HL-60 (cell line): ENCODE data around the gene CCDC106.

ENCODE experiments used
- DNase-seq, 2 experiments: peaks; one replicate each; pipeline ENCODE4 v3.0.0-alpha.2; 2010 to 2020; ENCODE audit warnings: low read depth in 1 of 2, low spot score in 1 of 2
- H3K27ac ChIP-seq: fragments of 250-450 bp; sonication (Bioruptor Pico); replicated peaks from 2 replicates; pipeline ENCODE4 v1.5.1; 2020; ENCODE audit warnings: mild to moderate bottlenecking, moderate library complexity
- H3K27me3 ChIP-seq: fragments of 250-450 bp; sonication (Bioruptor Pico); 2 replicates; pipeline ENCODE4 v1.5.1; 2021; ENCODE audit warnings: mild to moderate bottlenecking, moderate library complexity; ENCODE audit not compliant: insufficient read depth, poor library complexity, severe bottlenecking
- H3K4me3 ChIP-seq: replicated peaks from 2 replicates; pipeline ENCODE4 v1.5.1; 2011; ENCODE audit warnings: mild to moderate bottlenecking, control low read depth, low read length; ENCODE audit not compliant: insufficient read depth
- GABPA ChIP-seq: IDR thresholded peaks from 2 replicates; pipeline ENCODE4 v1.6.1; 2012; ENCODE audit warnings: low read depth
- POLR2AphosphoS5 ChIP-seq: IDR thresholded peaks from 2 replicates; pipeline ENCODE4 v1.6.1; 2012; ENCODE audit warnings: low read depth
- SPI1 ChIP-seq: IDR thresholded peaks from 2 replicates; pipeline ENCODE4 v1.6.1; 2012; ENCODE audit warnings: low read depth, mild to moderate bottlenecking, borderline replicate concordance
- TF ChIP-seq, protein P1 (sequence below): IDR thresholded peaks from one replicate; pipeline ENCODE4 v1.5.1; 2011; ENCODE audit warnings: low read length, control low read depth, inconsistent platforms; ENCODE audit not compliant: insufficient read depth
- TF ChIP-seq, protein P2 (sequence below): IDR thresholded peaks from 2 replicates; pipeline ENCODE4 v1.6.1; 2012; ENCODE audit warnings: low read depth; ENCODE audit not compliant: insufficient replicate concordance

Gene CCDC106

DNA sequence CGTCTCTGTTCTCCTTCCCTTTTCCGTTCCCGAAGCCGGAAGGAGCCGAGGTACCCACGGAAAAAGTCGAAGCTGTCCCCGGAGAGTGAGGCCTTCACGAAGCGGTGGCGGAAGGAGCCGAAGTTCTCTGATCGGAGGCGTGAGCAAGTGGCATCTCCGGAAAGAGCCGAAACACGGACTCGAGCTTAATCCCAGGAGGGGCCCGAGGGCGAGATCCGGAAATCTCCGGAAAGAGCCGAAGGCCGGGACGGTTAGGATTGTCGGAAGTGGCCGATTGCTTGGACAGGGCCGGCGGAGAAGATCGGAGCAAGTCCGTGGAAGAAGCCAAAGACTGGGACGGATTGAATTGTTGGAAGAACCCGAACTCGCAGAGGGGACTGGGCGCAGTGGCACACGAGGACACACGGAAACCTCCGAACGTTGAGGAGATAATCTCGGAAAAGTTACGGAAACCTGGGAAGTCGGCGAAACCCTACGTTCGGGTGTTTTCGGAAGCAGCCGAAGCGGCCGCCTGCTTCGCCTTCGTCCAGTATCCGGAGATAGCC is 6.4 kb downstream of the CCDC106 start:
- TF ChIP-seq GABPA: no peak; the same call in 1 of the 2 replicates
- 0 out of 2 replicates have a peak, but pooled peaks have one; percentile 3 for TF ChIP-seq POLR2AphosphoS5
- no peak; the same call in 1 of the 2 replicates for TF ChIP-seq SPI1
- TF ChIP-seq, protein P1, sequence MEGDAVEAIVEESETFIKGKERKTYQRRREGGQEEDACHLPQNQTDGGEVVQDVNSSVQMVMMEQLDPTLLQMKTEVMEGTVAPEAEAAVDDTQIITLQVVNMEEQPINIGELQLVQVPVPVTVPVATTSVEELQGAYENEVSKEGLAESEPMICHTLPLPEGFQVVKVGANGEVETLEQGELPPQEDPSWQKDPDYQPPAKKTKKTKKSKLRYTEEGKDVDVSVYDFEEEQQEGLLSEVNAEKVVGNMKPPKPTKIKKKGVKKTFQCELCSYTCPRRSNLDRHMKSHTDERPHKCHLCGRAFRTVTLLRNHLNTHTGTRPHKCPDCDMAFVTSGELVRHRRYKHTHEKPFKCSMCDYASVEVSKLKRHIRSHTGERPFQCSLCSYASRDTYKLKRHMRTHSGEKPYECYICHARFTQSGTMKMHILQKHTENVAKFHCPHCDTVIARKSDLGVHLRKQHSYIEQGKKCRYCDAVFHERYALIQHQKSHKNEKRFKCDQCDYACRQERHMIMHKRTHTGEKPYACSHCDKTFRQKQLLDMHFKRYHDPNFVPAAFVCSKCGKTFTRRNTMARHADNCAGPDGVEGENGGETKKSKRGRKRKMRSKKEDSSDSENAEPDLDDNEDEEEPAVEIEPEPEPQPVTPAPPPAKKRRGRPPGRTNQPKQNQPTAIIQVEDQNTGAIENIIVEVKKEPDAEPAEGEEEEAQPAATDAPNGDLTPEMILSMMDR: no peak
- TF ChIP-seq, protein P2, sequence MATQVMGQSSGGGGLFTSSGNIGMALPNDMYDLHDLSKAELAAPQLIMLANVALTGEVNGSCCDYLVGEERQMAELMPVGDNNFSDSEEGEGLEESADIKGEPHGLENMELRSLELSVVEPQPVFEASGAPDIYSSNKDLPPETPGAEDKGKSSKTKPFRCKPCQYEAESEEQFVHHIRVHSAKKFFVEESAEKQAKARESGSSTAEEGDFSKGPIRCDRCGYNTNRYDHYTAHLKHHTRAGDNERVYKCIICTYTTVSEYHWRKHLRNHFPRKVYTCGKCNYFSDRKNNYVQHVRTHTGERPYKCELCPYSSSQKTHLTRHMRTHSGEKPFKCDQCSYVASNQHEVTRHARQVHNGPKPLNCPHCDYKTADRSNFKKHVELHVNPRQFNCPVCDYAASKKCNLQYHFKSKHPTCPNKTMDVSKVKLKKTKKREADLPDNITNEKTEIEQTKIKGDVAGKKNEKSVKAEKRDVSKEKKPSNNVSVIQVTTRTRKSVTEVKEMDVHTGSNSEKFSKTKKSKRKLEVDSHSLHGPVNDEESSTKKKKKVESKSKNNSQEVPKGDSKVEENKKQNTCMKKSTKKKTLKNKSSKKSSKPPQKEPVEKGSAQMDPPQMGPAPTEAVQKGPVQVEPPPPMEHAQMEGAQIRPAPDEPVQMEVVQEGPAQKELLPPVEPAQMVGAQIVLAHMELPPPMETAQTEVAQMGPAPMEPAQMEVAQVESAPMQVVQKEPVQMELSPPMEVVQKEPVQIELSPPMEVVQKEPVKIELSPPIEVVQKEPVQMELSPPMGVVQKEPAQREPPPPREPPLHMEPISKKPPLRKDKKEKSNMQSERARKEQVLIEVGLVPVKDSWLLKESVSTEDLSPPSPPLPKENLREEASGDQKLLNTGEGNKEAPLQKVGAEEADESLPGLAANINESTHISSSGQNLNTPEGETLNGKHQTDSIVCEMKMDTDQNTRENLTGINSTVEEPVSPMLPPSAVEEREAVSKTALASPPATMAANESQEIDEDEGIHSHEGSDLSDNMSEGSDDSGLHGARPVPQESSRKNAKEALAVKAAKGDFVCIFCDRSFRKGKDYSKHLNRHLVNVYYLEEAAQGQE: no peak
- DNase-seq: peak; percentile 97 to 100
- Histone ChIP-seq H3K4me3 (peak overlapping the region; percentile 55), H3K27me3 (no peaks in the 10 kb centered on the region), H3K27ac (peak overlapping the region; percentile 99)

DNA sequence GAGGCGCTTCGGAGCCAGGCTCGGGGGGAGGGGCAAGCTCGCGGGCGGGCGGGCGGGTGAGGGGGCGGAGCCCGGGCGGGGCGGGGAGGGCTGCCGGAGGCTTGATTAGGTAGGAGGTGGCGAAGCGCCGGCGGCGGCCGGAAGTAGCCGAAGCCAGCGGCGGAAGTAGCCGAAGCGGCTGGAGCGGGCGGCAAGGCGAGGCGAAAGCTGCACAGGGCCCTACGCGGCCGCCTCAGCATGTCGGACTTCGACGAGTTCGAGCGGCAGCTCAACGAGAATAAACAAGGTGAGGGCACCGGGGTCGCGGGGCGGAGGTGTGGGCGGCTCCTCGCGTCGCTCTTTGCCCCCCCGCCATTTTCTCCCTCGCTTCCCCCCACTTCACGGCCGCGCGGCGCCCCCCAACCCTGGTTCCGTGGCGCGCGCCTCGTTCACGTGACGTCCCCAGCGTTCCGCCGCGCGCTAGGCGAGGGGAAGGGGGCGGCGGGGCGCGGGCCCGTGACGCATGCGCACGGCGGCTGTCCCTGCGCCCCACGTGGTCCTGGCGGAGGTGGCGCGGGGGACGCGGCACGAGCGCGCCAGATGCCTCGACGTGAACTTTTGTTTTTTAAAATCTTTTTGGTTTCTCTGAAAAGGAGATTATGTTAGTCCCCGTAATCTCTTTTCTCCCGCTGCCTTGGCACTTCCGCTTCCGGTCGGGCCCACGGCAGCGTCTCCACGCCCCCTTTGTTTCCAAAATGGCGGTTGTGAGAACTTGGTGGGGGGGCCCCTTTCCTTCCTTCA is 7.0 kb downstream of the CCDC106 start, which contains the start of gene U2AF2:
TSS of gene U2AF2 (plus strand) at position 168 of the 780 bp plus-strand sequence. CDS start at position 238, 70 bp downstream.
- Histone ChIP-seq H3K4me3 (peak within 1 kb of the TSS; percentile 87), H3K27me3 (no peaks in the 10 kb centered on the region), H3K27ac (peak within 1 kb of the TSS; percentile 99)
- peak; percentile 87 to 93 for DNase-seq
- TF ChIP-seq POLR2AphosphoS5: peak; percentile 75
- TF ChIP-seq, protein P1: no peak
- TF ChIP-seq, protein P2: peak; percentile 12
- TF ChIP-seq SPI1: peak; percentile 63
- peak; percentile 88 for TF ChIP-seq GABPA

DNA sequence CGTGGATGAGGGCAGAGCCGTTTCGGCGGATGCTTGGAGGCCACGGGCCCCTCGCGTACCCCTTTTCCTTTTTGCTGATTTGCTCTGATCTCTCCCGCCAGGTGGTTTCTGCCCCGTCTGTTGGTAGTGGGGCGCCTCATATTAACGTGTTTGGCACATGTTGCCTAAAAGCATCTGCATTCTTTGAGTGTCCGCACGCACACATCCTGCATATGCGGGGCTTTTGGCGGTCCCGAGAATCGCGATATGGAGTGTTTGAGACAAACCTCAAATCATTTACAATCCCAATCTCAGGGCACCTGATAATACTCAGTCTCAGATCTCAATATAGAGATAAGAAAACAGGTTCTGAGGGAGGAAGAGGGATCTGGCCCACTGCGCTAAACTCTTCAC is 7.6 kb downstream of the CCDC106 start:
- DNase-seq: no peak
- H3K4me3 ChIP-seq: peak overlapping the region; percentile 87
- peak overlapping the region; percentile 99 for H3K27ac ChIP-seq
- TF ChIP-seq, protein P1: no peak
- TF ChIP-seq GABPA (no peak), POLR2AphosphoS5 (no peak; the same call in 1 of the 2 replicates), SPI1 (no peak)
- TF ChIP-seq, protein P2: no peak
- H3K27me3 ChIP-seq: no peaks in the 10 kb centered on the region
